RWPE1 (cell line): Measurements from ENCODE around the gene TH.

Source experiments
- CTCF ChIA-PET: fragments of 350-600 bp; sonication (Branson Sonifier 250); formaldehyde crosslinking; extraction: SDS; loops from one replicate; lab custom pipeline; 2021; lab: Yijun Ruan, JAX
- POLR2A ChIA-PET: fragments of 400-600 bp; formaldehyde crosslinking; extraction: SDS; loops from one replicate; lab custom pipeline; 2020; ENCODE audit warnings: antibody characterized with exemption; ENCODE audit not compliant: low non-redundant PET; lab: Yijun Ruan, JAX
- DNase-seq: peaks from one replicate; pipeline ENCODE4 v3.0.0; 2012; ENCODE audit warnings: low spot score
- H3K27ac ChIP-seq: fragments of 450-650 bp; 2 replicates; pipeline ENCODE4 v1.5.1; 2017
- TF ChIP-seq, protein P1 (sequence below): fragments of 450-650 bp; conservative IDR thresholded peaks from 2 replicates; pipeline ENCODE4 v1.5.1; 2017; ENCODE audit warnings: low read depth, mild to moderate bottlenecking

Gene TH

DNA sequence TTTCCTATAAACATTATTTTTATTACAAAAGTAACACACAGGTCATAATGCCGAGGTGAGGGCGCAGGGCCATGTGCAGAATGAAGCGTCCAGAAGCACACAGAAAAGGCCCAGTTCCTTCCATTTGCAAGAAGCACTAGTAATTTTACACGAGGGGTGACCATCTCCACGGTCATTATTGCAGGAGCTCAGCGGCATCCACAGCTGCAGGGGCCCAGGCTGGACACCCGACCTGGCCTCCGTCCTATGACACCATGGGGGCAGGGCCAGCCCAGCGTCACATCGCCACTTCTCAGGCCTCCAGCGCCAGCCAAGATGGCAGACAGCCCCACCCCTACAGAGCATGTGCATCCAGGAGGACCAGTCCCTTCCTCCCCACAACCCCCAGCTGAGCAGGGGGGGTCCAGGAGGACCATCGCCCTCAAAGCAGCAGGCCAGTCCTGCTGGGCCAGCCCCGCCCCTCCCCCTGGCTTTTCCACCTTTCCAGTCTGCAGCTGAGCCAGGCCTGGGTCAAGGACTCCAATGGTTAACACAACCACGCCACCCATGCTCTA, 35.9 kb downstream of the TH start:
- no peak for DNase-seq
- CTCF ChIA-PET = interaction anchor here (0.7 to 1.4 kb wide), 2 partner anchors 15 to 228 kb away, joined by 3 to 7 read pairs; no protein-coding TSS in a partner anchor
- TF ChIP-seq, protein P1, sequence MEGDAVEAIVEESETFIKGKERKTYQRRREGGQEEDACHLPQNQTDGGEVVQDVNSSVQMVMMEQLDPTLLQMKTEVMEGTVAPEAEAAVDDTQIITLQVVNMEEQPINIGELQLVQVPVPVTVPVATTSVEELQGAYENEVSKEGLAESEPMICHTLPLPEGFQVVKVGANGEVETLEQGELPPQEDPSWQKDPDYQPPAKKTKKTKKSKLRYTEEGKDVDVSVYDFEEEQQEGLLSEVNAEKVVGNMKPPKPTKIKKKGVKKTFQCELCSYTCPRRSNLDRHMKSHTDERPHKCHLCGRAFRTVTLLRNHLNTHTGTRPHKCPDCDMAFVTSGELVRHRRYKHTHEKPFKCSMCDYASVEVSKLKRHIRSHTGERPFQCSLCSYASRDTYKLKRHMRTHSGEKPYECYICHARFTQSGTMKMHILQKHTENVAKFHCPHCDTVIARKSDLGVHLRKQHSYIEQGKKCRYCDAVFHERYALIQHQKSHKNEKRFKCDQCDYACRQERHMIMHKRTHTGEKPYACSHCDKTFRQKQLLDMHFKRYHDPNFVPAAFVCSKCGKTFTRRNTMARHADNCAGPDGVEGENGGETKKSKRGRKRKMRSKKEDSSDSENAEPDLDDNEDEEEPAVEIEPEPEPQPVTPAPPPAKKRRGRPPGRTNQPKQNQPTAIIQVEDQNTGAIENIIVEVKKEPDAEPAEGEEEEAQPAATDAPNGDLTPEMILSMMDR = no peak
- POLR2A ChIA-PET = no interaction called here
- H3K27ac ChIP-seq = no peak overlapping the region

DNA sequence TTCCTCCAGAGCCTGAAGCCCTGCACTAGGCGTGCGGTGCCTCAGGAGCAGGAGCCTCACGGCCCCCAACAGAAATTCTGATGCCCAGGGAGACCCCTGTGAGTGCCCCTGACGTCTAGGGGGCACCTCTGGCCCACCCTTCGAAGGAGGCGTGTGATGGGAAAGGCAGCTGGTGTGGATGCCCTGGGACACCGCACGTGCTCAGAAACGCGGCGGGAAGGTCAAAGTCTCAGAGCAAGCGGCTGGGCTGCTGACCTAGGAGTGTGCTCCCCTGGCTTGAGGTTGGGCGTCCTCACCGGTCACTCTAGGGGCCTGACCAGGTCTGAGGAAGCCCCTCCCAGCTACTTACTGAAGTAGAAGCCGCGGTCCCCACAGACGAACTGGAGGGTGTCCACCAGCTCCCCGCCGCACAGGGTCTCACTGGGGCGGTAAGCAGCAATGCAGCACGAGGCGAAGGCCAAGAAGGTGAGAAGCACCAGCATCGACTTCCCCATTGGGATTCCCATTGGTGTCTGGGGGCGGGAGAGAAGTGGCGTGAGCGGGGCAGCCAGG, 36.5 kb downstream of the TH start:
- CTCF ChIA-PET = interaction anchor here (1.4 kb wide), 1 partner anchor 16 kb away, joined by 7 read pairs; no protein-coding TSS in a partner anchor
- POLR2A ChIA-PET = no interaction called here
- DNase-seq = no peak
- TF ChIP-seq, protein P1 = no peak
- H3K27ac ChIP-seq = no peak overlapping the region

DNA sequence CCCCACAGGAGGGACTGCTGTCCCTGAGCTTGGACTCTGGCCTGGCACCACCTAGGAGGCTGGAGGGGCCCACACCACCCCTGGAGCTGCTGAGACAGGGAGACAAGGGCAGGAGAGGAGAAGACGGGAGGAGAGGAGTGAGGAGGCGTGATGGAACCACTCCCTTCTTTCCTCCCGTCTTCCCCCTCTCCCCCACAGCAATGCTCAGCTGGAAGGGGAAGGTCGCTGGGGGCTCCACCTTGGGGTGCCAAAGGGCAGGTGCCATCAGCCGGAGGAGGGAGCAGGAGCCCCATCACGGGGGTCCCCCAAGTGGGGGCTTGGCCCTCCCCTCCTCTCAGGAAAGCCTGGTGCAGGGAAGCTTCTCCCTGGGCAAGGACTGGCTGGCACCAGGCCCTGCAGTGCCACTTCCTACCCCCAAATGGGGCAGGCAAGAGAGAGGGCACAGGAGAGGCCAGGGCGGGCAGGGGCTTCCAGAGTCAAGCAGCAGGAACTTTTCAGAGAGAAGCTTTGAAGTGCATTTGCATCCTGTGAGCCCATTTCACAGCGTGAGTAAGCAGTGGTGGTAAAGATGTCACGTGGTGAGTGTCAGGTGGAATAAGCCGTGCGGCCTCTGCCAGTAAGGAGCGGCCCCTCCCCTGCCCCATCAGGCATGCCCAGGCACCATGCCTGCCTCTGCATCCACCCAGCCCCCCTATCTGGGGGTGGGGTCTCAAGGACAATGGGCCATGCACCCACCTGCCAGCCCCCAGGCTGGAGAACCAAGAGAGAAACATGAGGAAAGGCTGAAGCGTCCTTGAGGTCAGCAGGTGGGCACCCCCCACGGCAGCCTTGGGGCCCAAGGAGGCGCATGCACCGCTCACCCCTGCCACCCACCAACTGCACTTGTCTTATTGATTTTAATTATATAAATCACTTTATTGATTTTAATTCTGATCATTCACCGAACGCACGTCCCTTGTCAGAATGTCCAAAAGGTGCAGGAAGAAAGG, 37.3 kb downstream of the TH start:
- H3K27ac ChIP-seq = no peak overlapping the region
- ChIA-PET CTCF (no interaction called here), POLR2A (interaction anchor here (0.6 to 0.7 kb wide), 2 partner anchors 93 to 115 kb away, joined by 3 read pairs; no protein-coding TSS in a partner anchor)
- TF ChIP-seq, protein P1 = no peak
- DNase-seq = no peak

DNA sequence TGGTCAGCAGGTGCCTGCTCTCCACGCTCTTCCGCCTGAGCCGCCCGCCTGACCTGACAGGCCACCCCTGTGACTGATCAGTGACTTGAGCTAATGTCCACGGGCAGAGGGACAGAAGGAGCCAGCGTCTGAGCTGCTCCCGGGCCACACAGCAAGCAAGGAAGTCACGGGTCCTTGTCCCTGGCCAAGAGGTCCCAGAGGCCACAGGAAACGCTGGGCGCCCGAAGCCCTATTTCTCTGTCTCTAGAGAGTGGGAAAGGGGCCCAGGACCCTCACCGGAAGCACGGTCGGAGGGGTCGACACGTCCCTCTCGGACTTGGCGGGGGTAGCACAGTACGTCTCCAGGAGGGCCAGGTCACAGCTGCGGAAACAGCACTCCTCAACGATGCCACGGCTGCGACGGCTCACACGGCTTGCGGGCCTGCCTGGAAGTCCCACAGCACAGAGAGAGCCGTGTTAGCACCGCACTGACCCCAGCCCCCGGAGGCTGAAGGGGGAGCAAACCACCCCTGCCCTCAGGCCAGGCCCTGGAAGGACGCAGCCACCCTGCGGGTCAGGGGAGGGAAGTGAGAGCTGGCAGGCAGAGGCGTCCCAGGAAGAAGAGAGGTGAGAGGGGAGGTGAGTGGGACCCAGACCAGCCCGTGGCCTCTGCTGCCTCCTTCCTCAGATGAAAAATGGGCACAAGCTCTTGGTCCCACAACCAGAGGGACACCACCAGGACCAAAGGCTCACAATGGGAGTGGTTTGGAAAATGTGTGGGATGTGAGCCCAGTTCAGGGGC, 38.2 kb downstream of the TH start:
- TF ChIP-seq, protein P1 = no peak
- no peak for DNase-seq
- ChIA-PET POLR2A (interaction anchor here (0.7 kb wide), 1 partner anchor 114 kb away, joined by 3 read pairs; no protein-coding TSS in a partner anchor), CTCF (interaction anchor here (0.6 to 1.2 kb wide), 2 partner anchors 18 to 1433 kb away, joined by 3 to 5 read pairs; no protein-coding TSS in a partner anchor)
- H3K27ac ChIP-seq = no peak overlapping the region

DNA sequence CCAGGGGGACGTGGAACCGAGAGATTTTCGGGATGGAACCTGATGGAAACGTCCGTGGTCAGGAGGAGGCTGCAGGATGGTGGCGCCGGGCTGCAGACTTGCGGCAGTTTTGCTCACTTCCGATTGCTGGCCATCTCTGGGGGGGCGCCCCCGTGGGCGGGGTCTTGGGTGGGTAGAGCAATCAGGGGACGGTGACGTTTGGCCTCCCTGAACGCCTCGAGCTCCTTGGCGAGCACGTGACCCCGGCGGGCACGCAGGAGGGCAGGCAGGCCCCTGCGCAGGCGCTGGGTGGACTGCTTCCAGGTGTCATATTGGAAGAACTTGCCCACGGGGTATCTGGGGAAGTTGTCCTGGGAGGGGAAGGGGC, 38.8 kb downstream of the TH start:
- TF ChIP-seq, protein P1 = no peak
- no peak overlapping the region for H3K27ac ChIP-seq
- CTCF ChIA-PET = interaction anchor here (0.6 to 1.2 kb wide), 2 partner anchors 19 to 1433 kb away, joined by 3 to 5 read pairs; no protein-coding TSS in a partner anchor
- POLR2A ChIA-PET = no interaction called here
- no peak for DNase-seq
